Stimulated activated CD8-positive, alpha-beta memory T cell treated with anti-CD3 and anti-CD28 coated beads, Interleukin-4, amount 100 ng/mL, for 24 hours (primary cell): ENCODE results near the gene ITPR3.

Experiments used
- DNase-seq: peaks from one replicate; pipeline ENCODE4 v3.0.0-alpha.2; 2020; ENCODE audit warnings: low read depth

Gene ITPR3

GRCh38 chr6:33638556-33638955 lies 17.4 kb downstream of the ITPR3 start:
- no peak for DNase-seq

DNA sequence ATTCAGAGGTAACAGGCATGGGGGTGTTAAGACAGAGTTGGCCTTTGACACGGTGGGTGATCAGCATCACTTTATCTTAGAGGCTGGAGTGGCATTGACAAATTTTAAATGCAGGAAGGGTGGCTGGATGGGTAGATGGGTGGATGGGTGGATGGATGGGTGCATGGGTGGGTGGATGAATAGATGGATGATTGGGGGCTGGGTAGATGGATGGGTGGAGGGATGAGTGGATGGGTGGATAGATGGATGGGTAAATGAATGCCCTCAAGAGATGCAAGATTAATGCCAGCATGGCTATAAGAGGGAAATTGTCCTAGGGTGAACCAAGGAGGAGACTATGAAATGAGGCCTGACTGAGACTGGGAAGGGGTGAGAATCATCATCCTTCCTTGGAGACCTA lies 18.4 kb downstream of the ITPR3 start:
- DNase-seq, result no peak

GRCh38 chr6:33640361-33640760 lies 19.2 kb downstream of the ITPR3 start:
- no peak for DNase-seq

DNA sequence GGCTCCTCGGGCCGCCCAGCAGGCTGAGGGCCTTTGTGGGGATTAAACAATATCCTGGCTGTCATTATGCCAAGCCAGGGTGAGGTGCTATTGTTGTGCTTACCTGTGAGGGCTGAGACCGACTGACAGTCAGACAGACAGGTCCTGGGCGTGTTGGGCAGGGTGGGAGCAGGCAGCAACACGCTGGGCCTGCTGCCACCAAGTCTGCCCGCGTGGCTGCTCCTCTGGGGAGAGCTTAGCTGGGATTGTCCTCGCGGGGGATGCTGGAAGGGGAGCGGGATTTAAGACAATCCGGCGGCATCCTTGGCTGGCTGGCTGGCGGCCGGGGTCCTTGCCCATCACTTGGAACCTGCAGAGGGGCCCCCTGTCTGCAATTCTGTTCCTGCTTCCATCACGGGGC lies 20.0 kb downstream of the ITPR3 start:
- DNase-seq, result no peak

DNA sequence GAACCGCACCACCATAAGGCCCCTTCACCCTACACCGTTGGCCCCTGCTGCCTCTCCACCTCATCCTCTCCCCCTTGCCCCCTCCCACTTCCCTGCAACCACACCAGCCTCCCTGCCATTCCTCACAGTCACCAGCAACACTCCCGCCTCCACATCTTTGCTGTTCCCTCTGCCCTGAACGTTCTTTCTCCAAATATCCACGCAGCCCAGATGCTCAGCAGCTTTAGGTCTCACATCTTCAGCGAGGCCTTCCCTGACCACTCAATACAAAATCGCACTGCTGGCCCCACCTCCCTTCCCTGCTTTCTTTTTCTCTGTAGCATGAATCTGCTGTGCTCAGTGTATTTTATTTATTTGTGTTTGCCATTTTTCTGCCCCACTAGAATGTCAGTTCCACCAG lies 20.5 kb downstream of the ITPR3 start:
- DNase-seq, result no peak

GRCh38 chr6:33642897-33643296 lies 21.8 kb downstream of the ITPR3 start:
- no peak for DNase-seq

DNA sequence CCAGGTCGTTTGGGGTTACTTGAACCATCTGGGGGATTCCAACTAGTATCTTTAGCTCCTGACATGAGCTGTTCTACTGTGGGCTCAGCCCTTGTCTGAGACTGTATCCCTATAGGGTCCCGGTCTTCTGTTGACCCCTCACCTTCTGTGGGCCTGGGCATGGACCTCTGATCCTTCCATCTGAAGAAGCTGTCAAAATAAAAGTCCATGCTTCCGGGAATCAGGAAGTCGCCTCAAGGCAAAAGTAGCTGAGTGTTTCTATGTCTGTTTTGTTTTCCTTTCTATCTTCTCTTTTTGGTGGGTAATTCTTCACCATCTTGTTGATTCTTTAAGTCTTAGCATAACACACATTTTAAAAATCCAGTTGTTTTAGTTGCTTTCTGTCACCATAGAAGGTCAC lies 30.3 kb downstream of the ITPR3 start:
- DNase-seq, result no peak

- DNase-seq, result no peak
Observed at GRCh38 chr6:33652002-33652401, 30.9 kb downstream of the ITPR3 start.

GRCh38 chr6:33654831-33655554 lies 33.9 kb downstream of the ITPR3 start:
- no peak for DNase-seq

DNA sequence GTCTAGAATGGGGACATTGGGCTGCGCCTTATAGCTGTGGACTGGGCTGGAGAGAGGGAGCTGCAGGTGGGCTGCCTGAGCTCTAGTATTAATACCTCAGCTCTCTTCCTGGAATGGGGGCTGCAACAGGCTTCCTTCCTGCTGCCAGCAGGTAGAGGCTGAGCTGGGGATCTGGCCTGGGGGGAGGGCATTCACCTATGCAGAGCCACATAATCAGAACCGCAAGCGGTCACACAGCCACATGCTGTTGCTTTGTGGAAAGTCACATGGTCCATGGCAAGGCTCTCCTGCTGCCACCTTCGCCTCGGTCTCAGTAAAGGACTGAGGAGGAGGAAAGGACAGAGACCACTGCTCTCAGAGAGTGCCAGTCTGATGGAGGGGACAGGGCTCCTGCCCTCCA lies 35.7 kb downstream of the ITPR3 start:
- DNase-seq, result no peak

DNA sequence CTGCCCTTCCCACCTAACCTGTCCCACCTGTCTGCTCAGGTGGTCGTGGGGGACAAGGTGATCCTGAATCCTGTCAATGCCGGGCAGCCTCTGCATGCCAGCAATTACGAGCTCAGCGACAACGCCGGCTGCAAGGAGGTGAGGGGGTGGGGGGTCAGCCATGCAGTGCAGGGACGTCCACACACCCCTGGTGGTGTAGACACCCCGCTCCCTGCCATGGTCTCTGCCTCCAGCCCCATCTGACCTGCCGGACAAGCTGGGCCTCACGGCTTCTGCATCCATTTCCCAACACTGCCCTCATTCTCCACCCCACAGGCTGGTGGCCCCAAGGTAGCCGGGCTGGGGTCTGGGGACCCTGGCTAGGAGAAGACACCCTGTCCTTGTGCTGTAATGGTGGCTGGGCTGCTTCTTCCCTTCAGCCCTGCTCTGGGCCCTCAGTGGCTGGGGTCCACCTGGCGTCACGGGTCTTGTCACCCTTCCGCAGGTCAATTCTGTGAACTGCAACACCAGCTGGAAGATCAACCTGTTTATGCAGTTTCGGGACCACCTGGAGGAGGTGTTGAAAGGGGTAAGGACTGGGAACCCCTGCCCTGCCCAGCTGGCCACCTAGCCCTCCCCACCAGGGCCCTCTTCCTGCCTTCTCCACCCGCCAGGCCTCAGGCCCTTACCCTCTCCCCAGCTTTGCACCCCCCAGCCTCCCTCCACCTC lies 38.0 kb downstream of the ITPR3 start:
- no peak for DNase-seq

DNA sequence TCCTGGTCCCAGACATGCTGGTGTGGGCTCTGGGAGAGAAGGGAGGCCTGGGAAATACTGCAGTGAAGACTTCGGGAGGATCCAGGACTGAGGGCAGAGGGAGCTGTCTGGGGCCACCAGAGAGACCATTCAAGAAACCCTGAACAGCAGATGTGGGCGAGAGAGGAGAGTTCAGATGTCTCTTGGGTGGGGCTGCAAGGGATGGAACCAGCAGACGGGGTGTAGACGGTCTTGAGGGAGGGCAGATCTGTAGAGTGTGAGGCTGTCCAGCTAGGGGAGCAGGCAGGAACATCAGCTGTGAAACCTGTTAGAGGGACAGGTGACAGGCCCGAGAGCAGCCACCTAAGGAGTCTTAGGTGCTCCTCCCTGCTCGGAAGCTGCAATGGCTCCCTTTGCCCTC lies 38.9 kb downstream of the ITPR3 start:
- no peak for DNase-seq

GRCh38 chr6:33661106-33661838 lies 40.1 kb downstream of the ITPR3 start:
- DNase-seq, result no peak

GRCh38 chr6:33662318-33662717 lies 41.2 kb downstream of the ITPR3 start:
- no peak for DNase-seq

DNA sequence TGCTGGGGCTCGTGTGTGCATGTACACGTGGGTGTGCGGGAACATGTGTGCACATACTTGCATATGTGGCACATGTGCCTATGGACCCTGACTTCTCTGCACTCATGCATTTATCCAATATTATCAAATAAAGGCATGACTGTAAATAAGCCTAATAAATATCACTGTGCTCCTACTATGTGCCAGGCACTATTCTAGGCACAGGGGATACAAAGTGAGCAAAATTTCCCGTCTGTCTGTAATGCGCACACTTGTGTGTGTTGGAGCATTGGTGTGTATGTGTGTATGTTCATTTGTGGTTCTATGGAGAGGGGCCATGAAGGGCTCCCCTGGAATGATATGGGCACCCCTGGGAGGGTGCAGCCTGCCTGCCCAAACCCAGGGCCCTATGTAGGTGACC lies 41.9 kb downstream of the ITPR3 start:
- no peak for DNase-seq

DNA sequence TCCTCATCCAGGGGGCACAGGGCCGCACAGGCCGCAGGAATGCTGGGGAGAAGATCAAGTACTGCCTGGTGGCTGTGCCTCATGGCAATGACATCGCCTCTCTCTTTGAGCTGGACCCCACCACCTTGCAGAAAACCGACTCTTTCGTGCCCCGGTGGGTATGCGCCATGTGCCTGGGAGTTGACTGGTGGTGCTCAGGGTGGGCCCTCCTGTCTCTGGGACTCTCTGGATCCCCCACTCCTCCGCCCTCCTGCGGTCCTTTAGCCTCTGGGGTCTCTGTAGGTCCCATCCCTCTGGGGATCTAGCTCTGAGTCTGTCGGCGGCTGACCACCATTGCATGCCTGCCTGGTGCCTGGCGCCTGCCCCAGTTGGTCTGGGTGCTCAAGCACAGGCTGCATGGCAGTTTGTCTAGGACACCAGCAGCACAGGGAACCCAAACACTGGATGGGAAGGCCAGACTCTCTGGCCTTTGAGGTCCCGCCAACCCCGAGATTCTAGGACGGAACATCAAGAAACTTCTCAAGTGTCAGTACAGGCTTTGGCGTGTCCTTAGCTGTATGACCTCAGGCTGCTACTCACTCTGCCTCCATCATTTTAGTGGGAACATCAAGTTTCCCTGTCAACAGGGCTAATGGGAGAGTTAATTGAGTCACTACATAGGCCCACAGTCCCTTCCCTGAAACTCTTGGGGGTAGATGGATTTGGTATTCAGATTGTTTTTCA lies 42.8 kb downstream of the ITPR3 start:
- no peak for DNase-seq

- DNase-seq, result no peak
Observed at GRCh38 chr6:33664506-33665057, 43.5 kb downstream of the ITPR3 start.

- no peak for DNase-seq
Observed at GRCh38 chr6:33665957-33666356, 44.8 kb downstream of the ITPR3 start.

- DNase-seq, result no peak
Observed at GRCh38 chr6:33667072-33667471, 46.0 kb downstream of the ITPR3 start.

GRCh38 chr6:33667776-33668175 lies 46.7 kb downstream of the ITPR3 start:
- DNase-seq, result no peak

GRCh38 chr6:33668328-33668727 lies 47.2 kb downstream of the ITPR3 start:
- DNase-seq, result no peak

DNA sequence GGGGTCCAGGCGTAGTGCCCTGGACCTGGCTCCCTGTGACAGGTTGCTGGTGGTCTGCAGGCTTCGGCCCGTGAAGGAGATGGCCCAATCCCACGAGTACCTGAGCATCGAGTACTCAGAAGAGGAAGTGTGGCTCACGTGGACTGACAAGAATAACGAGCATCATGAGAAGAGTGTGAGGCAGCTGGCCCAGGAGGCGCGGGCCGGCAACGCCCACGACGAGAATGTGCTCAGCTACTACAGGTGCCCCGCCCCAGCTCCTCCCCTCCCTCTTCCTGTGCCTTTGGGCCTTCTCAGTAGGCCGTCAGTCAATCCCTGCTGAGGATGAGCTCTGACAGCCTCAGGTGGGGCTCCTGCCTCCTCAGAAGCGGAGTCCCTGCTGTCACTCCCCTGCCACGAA lies 47.8 kb downstream of the ITPR3 start:
- no peak for DNase-seq
